Measurements from ENCODE around the gene EEA1.

DNA sequence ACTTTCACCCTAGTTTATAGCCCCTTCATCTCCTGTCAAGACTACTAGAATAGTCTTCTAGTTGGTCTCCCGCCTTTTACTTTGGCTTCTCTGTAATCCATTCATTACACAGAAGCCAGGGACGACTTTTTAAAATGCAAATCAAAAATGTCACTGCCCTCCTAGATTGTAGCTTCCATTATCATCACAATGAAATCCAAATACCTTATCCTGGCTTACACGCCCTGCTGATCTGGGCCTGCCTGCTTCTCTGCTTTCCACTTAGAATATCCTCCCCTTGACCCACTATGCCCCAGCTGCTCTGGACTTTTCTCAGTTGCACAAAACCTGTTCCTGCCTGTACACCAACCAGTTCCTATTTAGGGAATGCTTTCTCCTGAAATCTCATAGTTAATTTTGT lies 4.5 kb upstream of the EEA1 start:
- TF ChIP-seq EZH2 (IDR thresholded peaks at IDR 0.05; ENCODE audit: borderline replicate concordance, low read depth, low read length, poor library complexity, severe bottlenecking): no peak
- TF ChIP-seq, protein P1, sequence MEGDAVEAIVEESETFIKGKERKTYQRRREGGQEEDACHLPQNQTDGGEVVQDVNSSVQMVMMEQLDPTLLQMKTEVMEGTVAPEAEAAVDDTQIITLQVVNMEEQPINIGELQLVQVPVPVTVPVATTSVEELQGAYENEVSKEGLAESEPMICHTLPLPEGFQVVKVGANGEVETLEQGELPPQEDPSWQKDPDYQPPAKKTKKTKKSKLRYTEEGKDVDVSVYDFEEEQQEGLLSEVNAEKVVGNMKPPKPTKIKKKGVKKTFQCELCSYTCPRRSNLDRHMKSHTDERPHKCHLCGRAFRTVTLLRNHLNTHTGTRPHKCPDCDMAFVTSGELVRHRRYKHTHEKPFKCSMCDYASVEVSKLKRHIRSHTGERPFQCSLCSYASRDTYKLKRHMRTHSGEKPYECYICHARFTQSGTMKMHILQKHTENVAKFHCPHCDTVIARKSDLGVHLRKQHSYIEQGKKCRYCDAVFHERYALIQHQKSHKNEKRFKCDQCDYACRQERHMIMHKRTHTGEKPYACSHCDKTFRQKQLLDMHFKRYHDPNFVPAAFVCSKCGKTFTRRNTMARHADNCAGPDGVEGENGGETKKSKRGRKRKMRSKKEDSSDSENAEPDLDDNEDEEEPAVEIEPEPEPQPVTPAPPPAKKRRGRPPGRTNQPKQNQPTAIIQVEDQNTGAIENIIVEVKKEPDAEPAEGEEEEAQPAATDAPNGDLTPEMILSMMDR (conservative IDR thresholded peaks at IDR 0.05; ENCODE audit: low read depth, low read length): no peak

Data from A673 (cell line).